ENCODE results near the gene PPP5C. TPM values are rescaled to one million over a fixed set of nuclear protein-coding genes. Genes with fewer than 3 reads are reported as not detected.

Gene PPP5C
- total and polyA plus RNA-seq, 11 donors, result 64.9 to 115 (median 77.1) TPM

- WGBS, 4 donors, result 70 to 80% (median 73%) methylated on average over 7 of the region's 7 CpGs
- H3K9me3 ChIP-seq, result no peaks in the 10 kb centered on the region
- ATAC-seq, result no peak
- DNase-seq, result no peak
- H3K4me1 ChIP-seq, result peaks cover 0 to 13% (median 5%) of the 10 kb centered on the region in 12 donors
- no peak overlapping the region for H3K4me3 ChIP-seq
- peaks cover 0 to 27% (median 0%) of the 10 kb centered on the region in 9 donors for H3K27me3 ChIP-seq
- peak overlapping the region in 1 of 12 donors; percentile 20 for H3K27ac ChIP-seq
- TF ChIP-seq POLR2A (IDR thresholded peaks at IDR 0.05), result no peak
- no peak for TF ChIP-seq CTCF (IDR thresholded peaks at IDR 0.05)
- H3K36me3 ChIP-seq, result no peaks in the 10 kb centered on the region
- intact Hi-C loops (cut with DNase I), result loop anchor here in 1 of 10 donors (5.0 kb wide), 1 partner anchor 47 kb away; no protein-coding TSS in a partner anchor
These were observed 73.2 kb downstream of the PPP5C start for GRCh38 chr19:46420056-46420455.

- peaks cover 0 to 14% (median 0%) of the 10 kb centered on the region in 12 donors for H3K4me1 ChIP-seq
- TF ChIP-seq CTCF (IDR thresholded peaks at IDR 0.05) (no peak), POLR2A (IDR thresholded peaks at IDR 0.05) (no peak)
- H3K27ac ChIP-seq, result no peak overlapping the region
- intact Hi-C loops (cut with DNase I), result loop anchor here in 1 of 10 donors (5.0 kb wide), 1 partner anchor 45 kb away; no protein-coding TSS in a partner anchor
- no peak overlapping the region for H3K4me3 ChIP-seq
- H3K9me3 ChIP-seq, result no peaks in the 10 kb centered on the region
- WGBS, 4 donors, result 77 to 82% (median 81%) methylated on average over 1 to 2 of the region's 2 CpGs
- no peak for ATAC-seq
- no peak for DNase-seq
- peaks cover 0 to 24% (median 0%) of the 10 kb centered on the region in 9 donors for H3K27me3 ChIP-seq
- no peaks in the 10 kb centered on the region for H3K36me3 ChIP-seq
These were observed 75.5 kb downstream of the PPP5C start for GRCh38 chr19:46422344-46422743.

GRCh38 chr19:46423188-46423587 is 76.3 kb downstream of the PPP5C start:
- 56 to 74% (median 65%) methylated on average over 5 of the region's 5 CpGs for WGBS, 4 donors
- intact Hi-C loops (cut with DNase I), result loop anchor here in 1 of 10 donors (5.0 kb wide), 1 partner anchor 44 kb away; no protein-coding TSS in a partner anchor
- no peak for ATAC-seq

More at GRCh38 chr19:46423188-46423587, 76.3 kb downstream of the PPP5C start:
- Histone ChIP-seq H3K9me3 (no peaks in the 10 kb centered on the region), H3K27ac (no peak overlapping the region), H3K4me3 (no peak overlapping the region), H3K4me1 (peaks cover 0 to 14% (median under 1%) of the 10 kb centered on the region in 12 donors), H3K27me3 (peaks cover 0 to 33% (median 0%) of the 10 kb centered on the region in 9 donors), H3K36me3 (no peaks in the 10 kb centered on the region)
- no peak for TF ChIP-seq CTCF (IDR thresholded peaks at IDR 0.05)
- no peak for TF ChIP-seq POLR2A (IDR thresholded peaks at IDR 0.05)
- no peak for DNase-seq

All from heart left ventricle (tissue), 16 donors.